Measurements from ENCODE around the gene SH3BP4. TPM values are rescaled to one million over a fixed set of nuclear protein-coding genes. Genes with fewer than 3 reads are reported as not detected.
A peak's percentile ranks its signal among the peaks of the same experiment; 100 is the strongest.

Gene SH3BP4
- total and polyA plus RNA-seq, 8 donors, result 24.1 to 35.0 (median 28.6) TPM

DNA sequence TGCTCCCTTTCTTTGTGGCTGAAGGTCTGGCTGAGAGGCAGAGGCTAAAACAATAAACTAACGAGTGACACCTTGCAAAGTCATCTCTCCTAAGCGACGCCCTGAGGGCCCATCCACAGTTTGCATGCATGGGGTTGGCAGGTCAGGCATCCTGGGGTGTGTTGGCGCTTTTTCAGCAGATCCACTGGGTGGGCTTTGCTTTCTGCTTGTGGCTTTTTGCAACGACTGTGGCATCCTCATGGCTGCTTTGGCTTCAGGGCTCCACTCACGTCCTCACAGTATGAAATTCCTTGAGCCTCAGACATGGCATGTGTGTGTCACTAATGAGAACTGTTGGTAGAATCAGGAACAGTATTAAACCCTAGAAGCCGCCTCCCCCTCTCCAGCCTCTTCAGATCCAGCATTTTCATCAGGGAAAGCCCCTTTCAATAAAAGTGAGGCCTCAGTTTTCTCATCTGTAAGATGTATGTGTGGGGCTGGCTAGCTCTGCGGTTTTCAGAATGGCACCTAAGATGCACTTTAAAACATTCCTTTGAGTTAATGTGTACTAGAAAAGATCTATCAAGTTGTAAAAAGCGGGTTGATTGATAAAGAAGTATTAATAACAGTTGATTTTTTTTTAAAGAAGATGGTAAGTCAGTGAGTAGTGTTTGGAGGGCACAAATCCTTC lies 72.5 kb downstream of the SH3BP4 start:
- intact Hi-C loops (cut with DNase I), result no loop called here
- Histone ChIP-seq H3K36me3 (no peaks in the 10 kb centered on the region), H3K4me1 (peaks cover 3 to 10% of the 10 kb centered on the region in 2 donors), H3K4me3 (no peak overlapping the region), H3K27ac (no peak overlapping the region), H3K27me3 (no peaks in the 10 kb centered on the region), H3K9me3 (no peaks in the 10 kb centered on the region)
- ATAC-seq (peak; percentile 19), DNase-seq (no peak)
- TF ChIP-seq, protein P1, sequence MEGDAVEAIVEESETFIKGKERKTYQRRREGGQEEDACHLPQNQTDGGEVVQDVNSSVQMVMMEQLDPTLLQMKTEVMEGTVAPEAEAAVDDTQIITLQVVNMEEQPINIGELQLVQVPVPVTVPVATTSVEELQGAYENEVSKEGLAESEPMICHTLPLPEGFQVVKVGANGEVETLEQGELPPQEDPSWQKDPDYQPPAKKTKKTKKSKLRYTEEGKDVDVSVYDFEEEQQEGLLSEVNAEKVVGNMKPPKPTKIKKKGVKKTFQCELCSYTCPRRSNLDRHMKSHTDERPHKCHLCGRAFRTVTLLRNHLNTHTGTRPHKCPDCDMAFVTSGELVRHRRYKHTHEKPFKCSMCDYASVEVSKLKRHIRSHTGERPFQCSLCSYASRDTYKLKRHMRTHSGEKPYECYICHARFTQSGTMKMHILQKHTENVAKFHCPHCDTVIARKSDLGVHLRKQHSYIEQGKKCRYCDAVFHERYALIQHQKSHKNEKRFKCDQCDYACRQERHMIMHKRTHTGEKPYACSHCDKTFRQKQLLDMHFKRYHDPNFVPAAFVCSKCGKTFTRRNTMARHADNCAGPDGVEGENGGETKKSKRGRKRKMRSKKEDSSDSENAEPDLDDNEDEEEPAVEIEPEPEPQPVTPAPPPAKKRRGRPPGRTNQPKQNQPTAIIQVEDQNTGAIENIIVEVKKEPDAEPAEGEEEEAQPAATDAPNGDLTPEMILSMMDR (IDR thresholded peaks at IDR 0.05), result no peak

DNA sequence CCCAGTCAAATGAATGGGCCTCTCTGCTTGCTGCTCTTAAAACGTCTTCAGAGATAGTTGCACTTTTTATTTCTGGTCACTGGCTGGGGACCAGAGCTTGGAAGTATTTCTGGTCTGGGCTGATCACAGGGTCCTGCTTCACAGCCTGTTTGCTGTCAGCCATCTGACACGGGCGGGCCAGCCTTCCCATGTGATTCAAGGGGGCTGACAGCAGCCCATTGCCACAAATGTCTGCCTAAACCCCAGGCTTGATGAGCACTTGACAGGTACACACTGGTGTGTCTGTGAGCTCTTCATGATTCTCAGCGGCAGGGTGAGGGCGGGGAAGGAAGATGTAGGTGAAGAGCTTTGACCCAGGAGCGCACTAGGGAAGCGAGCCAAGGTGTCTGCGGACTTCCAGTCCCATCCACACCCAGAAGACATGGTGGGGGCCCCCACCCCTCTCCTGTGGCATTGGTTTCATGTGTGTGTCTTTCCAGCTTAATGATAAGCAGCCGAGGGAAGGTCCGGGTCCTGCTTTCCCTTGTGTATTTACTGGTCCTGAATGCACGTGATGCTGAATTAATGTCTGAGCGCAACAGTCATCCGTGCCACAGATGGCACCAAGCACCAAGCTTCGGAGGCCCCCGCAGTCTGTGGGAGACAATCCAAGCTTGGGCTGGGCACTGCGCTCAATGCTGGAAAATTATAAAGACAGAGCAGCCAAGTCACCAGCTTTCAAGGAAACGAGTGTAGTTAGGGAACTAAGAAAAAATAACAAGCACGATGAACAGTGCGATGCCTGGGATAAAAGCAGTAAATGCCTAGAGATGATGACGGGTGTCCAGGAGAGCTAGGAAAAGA lies 73.3 kb downstream of the SH3BP4 start:
- Histone ChIP-seq H3K4me3 (no peak overlapping the region), H3K27me3 (no peaks in the 10 kb centered on the region), H3K4me1 (peaks cover 3 to 10% of the 10 kb centered on the region in 2 donors), H3K9me3 (no peaks in the 10 kb centered on the region), H3K27ac (no peak overlapping the region), H3K36me3 (no peaks in the 10 kb centered on the region)
- TF ChIP-seq, protein P1 (IDR thresholded peaks at IDR 0.05), result no peak
- ATAC-seq, result no peak
- peak in 1 of 4 donors; percentile 61 for DNase-seq
- intact Hi-C loops (cut with DNase I), result no loop called here

DNA sequence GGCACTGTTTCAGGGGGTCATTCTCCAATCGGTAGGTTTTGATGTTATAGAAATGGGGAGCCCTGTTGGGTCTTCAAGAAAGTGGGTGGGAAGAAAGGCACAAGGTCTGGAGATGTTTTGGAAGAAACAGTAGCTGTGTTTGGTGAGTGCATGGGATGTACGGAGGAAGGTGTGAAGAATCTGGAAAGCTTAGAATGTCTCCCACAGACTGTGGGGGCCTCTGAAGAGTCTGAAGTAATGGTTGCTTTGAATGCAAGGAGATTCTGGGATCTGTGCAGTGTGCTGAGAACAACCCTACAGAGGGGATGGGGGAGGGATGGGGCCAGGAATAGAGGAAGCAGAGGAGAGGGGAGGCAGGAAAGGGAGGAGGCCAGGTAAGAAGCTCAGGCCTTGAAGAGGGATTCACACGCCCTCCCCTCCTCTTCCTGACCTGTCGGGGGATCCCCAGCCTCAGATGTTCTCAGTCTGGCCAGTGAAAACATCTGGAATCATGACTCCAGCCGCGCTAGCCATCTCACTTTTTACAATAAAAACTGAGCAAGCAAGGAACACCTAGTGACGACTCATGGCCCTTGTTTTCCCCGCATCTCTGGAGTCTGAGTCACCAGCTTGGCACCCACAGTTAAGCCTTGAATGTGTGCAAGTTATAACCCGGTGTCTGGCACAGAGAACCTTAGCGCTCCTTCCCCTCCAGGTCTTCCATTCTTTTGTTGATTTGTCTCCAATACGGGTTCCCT lies 74.2 kb downstream of the SH3BP4 start:
- Histone ChIP-seq H3K4me3 (no peak overlapping the region), H3K27me3 (no peaks in the 10 kb centered on the region), H3K36me3 (no peaks in the 10 kb centered on the region), H3K27ac (no peak overlapping the region), H3K9me3 (no peaks in the 10 kb centered on the region), H3K4me1 (peaks cover 3 to 10% of the 10 kb centered on the region in 2 donors)
- TF ChIP-seq, protein P1 (IDR thresholded peaks at IDR 0.05), result no peak
- intact Hi-C loops (cut with DNase I), result no loop called here
- DNase-seq (no peak), ATAC-seq (peak; percentile 45)

DNA sequence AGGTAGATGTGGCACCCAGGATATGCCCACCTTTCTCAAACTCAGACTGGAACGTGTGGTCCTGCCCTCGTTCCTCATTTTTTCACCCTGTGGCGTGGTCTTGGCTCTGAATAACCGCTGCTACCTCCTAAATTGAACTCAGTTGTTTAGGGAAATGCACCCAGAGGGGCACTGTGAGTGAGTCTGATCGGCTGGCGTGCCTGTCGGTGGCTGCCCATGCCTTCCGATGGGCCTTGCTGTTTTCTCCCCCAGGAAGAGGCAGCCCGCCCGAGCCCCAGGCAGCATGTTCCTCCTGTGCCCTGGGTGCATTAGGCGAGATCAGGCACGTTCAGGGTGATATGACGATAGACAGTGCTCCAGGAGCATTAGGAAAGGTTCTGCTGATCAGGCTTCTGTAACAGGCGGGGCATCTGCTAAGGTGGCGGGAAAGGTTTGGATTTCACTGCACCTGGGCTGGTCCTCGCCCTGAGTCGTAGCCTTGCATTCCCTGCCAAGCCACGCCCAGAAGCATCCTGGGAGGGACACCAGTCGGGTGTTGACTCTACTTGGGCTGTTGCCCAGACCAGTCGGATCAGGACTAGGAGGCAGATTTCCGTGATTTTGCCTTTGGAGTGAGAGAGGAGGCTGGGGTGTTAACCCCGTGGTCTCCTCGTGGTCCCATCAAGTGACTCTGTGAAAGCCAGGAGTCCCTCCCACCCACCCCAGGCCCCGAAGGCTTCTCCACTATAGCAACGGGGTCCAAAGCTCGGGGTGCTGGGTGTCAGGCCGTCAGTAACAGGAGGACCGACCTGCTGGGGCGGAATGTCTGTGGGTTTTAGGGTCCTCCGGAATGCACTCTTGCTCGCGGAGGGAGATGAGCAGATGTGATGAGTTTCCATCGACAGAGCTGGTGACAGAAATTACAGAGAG lies 75.1 kb downstream of the SH3BP4 start:
- intact Hi-C loops (cut with DNase I), result no loop called here
- Histone ChIP-seq H3K4me1 (peaks cover 3 to 10% of the 10 kb centered on the region in 2 donors), H3K36me3 (no peaks in the 10 kb centered on the region), H3K4me3 (no peak overlapping the region), H3K27me3 (no peaks in the 10 kb centered on the region), H3K27ac (no peak overlapping the region), H3K9me3 (no peaks in the 10 kb centered on the region)
- TF ChIP-seq, protein P1 (IDR thresholded peaks at IDR 0.05), result no peak
- DNase-seq, result peak in 2 of 4 donors; percentile 65 to 68
- ATAC-seq, result peak; percentile 39
